Measurements from ENCODE around the gene ZNF230.
A peak's percentile ranks its signal among the peaks of the same experiment; 100 is the strongest.

Gene ZNF230

GRCh38 chr19:44002566-44003460 lies at the start of gene ZNF230 (continued):
- TF ChIP-seq ZNF214 (tag by site-specific recombination; IDR thresholded peaks at IDR 0.05; ENCODE audit: borderline replicate concordance) (no peak), ZNF704 (tag by site-specific recombination; IDR thresholded peaks at IDR 0.05) (no peak), ZNF501 (tag by site-specific recombination; IDR thresholded peaks at IDR 0.05) (peak; percentile 89), ZNF433 (tag by site-specific recombination; IDR thresholded peaks at IDR 0.05; ENCODE audit: low read depth) (no peak), ZNF302 (tag by site-specific recombination; IDR thresholded peaks at IDR 0.05; ENCODE audit: low read depth) (no peak), WT1 (tag by site-specific recombination; IDR thresholded peaks at IDR 0.05) (0 out of 2 replicates have a peak, but pooled peaks have one; percentile 41), KLF17 (tag by site-specific recombination; IDR thresholded peaks at IDR 0.05) (peak; percentile 44; the same call in 1 of the 2 replicates), ZNF362 (tag by site-specific recombination; IDR thresholded peaks at IDR 0.05) (peak; percentile 94), TCF7L2 (IDR thresholded peaks at IDR 0.05; ENCODE audit: borderline replicate concordance, low read depth, low read length) (no peak), ZNF350 (tag by site-specific recombination; IDR thresholded peaks at IDR 0.05) (no peak), ZIC2 (tag by site-specific recombination; IDR thresholded peaks at IDR 0.05) (peak; percentile 80), ZNF596 (tag by site-specific recombination; IDR thresholded peaks at IDR 0.05) (no peak), ZNF132 (tag by site-specific recombination; IDR thresholded peaks at IDR 0.05; ENCODE audit: borderline replicate concordance) (no peak), ZBTB11 (tag by site-specific recombination; conservative IDR thresholded peaks at IDR 0.05; ENCODE audit: low read depth) (peak; percentile 96), ZNF112 (tag by site-specific recombination; IDR thresholded peaks at IDR 0.05) (no peak), ATF2 (tag by site-specific recombination; IDR thresholded peaks at IDR 0.05; ENCODE audit: low read depth) (no peak), PRDM2 (tag by site-specific recombination; IDR thresholded peaks at IDR 0.05; ENCODE audit: borderline replicate concordance) (no peak), ZNF623 (tag by site-specific recombination; IDR thresholded peaks at IDR 0.05) (no peak), MYNN (tag by site-specific recombination; IDR thresholded peaks at IDR 0.05; ENCODE audit: borderline replicate concordance) (peak; percentile 56; the same call in 1 of the 2 replicates), ZSCAN4 (tag by site-specific recombination; IDR thresholded peaks at IDR 0.05) (peak; percentile 20; the same call in 1 of the 2 replicates), ZNF785 (tag by site-specific recombination; IDR thresholded peaks at IDR 0.05) (no peak; the same call in 1 of the 2 replicates), ZBTB1 (tag by site-specific recombination; IDR thresholded peaks at IDR 0.05) (no peak)
